NCI-H1048 (cell line): ENCODE data around the gene GPRIN1.
A peak's percentile ranks its signal among the peaks of the same experiment; 100 is the strongest.
"Not testable (repeated sequence)": the region's sequence is repeated elsewhere in the genome, so short reads cannot be mapped to it uniquely, and the experiment has no call there.

Source experiments
- DNase-seq: peaks from one replicate; lab custom pipeline; 2025; lab: John Stamatoyannopoulos, UW

Gene GPRIN1

DNA sequence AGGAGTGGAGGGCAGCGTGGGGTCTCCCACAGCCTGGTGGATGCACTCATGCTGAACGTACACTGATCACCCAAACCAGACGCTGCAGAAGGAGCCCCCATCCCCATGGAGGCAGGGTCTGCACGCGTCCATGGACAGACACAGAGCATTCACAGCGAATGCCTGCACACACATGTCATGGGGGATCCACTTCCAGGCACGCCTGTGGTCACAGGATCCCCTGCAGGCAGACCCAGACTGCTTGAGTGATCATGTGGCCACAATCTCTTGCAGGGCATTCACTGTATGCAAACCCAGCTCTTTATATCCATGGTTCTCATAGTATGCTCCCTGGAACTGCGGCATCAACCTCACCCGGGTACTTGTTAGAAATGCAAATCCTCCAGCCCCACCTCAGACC lies 15.0 kb upstream of the GPRIN1 start:
- DNase-seq = no peak

GRCh38 chr5:176624142-176624541 lies 14.2 kb upstream of the GPRIN1 start:
- DNase-seq = no peak

- DNase-seq = no peak
Observed at GRCh38 chr5:176621661-176622079, 11.7 kb upstream of the GPRIN1 start.

- DNase-seq = no peak
Observed at GRCh38 chr5:176620333-176620981, 10.5 kb upstream of the GPRIN1 start.

DNA sequence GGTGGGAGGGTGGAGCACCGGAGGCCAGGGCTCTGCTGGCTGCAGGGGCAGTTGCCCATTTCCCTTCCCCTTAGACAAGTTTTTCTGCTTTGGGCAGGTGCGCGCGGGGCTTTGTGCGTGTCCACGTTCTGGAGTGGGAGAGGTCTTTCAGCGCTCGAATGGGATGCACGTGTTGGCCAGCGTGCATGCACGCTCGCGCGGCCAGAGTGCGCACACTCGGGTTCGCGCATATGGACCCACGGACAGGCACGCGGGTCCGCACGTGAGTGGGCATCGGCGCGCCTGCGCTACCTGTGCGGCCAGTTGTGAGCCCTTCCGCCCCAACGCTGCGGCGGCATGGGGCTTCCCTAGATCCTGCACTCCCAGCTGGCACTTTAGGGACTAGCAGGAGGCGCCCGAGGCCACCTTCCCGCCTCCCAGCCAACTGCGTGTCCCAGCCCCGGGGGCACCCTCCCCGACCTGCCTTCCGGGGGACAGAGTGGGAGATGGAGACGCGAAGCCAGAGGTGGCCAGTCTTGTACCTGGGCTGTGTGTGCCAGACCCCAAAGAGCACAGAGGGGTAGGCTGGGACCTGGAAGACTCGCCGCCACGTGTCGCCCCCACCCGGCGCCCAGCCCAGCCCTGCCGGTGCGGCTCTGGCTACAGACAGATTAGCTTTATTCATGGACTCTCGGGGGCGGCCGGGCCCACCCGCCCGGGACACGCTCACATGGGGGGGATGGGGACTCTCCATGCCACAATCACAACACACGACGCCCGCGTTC lies 9.8 kb upstream of the GPRIN1 start:
- no peak for DNase-seq

DNA sequence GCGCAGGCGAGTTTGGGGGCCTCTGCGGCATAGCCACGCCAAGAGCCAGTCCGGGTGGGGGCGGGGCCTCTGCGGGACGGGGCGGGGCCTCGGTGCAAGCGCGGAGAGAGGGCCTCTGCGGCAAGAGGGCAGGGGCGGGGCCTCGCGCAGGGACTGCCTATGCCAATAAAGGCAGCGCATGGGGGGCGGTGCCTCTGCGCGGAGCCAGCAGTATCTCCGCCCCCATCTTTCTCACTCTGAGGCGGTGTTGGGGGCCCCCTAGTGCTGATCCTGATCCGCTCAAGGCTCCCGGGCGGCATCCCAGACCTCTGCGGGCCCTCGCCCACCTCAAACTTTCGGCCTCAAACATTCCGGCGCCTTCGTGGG lies 9.2 kb upstream of the GPRIN1 start:
- DNase-seq = peak; percentile 91

GRCh38 chr5:176618783-176619182 lies 8.8 kb upstream of the GPRIN1 start:
- no peak for DNase-seq

DNA sequence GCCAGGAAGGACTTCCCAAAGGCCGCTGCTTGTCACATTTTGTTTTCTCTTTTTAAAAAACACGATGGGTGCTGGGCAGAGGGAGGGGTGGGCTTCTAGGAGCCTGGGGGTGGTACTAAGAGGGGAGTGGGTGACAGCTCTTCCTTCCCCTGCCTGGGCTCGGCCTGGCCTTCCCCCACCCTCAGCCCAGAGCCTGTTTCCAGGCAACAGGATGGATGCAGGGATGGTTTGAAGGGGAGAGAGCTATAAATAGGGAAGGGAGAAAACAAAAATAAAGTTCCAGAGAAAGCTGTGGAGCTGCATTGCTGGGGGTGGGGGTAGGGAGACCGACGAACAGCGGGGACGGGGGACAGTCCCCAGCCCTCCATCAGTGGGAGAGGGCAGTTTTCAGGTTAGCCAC lies 6.6 kb upstream of the GPRIN1 start:
- DNase-seq = no peak

DNA sequence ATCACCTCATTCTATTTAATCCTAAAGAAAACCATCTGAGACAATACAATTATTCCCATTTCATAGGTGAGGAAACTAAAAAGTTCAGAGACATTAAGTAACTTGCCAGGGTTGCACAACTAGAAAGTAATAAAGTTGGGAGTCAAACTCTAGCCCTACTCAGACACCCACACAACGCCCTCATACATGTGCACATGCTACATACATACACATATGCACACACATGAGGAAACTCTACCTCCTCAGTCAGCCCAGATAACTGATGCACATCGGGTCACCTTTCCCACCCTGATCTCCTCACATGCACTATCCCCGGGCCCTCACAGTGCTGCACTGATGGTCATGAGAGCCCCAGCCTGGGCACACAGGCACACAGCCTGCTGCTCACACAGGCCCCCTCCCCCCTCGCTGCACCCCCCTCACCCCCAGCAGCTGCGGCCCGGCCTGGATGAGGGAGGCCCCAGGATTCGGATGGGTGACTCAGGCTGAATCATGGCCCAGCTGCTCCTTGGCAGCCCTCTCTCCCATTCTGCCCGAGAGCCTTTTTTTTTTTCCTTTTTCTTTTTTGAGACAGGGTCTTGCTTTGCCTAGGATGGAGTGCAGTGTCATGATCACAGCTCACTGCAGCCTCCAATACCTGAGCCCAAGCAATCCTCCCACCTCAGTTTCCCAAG lies 5.0 kb upstream of the GPRIN1 start:
- no peak for DNase-seq

GRCh38 chr5:176612855-176613254 lies 2.9 kb upstream of the GPRIN1 start:
- no peak for DNase-seq

DNA sequence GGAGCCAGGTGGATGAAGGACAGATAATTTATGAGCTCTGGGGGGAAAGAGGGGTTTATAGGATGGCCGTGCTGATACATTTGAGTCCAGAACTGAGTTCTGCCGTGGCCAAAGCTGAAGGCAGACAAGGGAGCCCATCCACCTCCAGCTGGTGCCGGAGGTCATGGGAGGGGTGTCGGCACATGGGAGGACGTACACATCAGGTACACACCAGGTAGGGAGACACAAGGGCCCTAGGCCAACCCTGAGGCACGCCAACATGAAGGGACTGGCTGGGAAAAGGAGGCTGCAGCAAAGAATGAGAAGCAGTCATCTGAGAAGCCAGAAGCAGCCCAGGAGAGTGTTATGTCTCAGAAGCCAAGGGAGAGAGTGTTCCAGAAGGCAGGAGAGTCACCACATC lies 2.1 kb upstream of the GPRIN1 start:
- DNase-seq = no peak

DNA sequence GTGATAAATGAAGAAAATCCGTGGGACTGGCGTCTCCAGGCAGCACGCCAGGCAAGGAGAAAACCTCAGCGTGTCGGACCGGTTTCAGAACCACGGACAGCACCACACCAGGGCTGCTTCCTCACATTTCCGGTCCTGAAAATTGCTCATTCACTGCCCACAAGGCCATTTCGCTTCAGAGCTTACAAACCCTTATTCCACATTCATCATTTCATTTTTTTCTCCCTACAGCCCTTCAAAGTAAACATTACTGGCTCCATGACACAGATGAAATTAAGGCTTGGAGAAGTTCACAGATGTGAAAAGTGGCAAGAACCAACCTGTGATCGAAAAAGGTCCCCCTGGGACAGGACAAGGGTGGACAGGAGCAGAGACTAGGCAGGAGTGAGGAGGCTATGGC lies 1.5 kb upstream of the GPRIN1 start:
- DNase-seq = peak; percentile 28

GRCh38 chr5:176610435-176610773 lies 448 bp upstream of the GPRIN1 start:
- no peak for DNase-seq

DNA sequence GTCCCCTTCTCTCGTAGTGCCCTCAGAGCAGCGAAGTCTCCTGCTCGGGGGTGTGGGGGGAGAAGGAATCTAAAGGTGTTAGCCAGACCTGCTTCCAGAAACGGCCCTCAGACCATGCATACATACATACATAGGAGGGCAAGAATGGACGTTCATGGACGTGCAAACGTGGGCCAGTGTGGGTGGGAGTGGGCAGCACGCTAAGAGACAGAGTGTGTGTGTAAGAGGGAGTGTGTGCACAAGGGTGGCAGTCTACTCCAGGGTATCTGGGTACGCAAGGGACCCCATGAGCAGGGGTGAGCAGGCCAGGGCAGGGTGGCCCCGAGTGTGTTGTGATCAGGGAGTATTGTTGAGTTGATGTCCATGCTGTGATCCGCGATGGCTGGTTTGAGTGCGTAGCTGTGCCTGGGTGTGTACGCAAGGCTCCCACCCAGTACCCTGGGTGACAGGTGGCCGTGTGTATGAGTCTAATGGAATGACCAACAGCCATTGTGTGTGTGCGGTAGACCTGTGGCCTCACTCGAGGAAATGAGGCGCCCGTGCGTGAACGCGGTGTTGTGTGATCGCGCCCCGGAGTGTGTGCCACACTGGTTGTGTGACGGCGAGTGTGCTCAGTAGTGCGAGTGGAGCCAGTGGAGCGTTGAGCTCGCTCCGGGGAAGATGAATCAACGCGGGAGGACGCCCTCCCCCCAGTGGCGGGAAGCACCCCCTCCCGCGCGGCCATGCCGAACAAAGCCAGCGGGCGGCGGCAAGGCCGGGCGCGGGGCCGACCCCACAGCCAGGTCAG lies 826 bp downstream of the GPRIN1 start:
- DNase-seq = no peak

GRCh38 chr5:176608142-176608705 lies 1.7 kb downstream of the GPRIN1 start:
- DNase-seq = no peak

DNA sequence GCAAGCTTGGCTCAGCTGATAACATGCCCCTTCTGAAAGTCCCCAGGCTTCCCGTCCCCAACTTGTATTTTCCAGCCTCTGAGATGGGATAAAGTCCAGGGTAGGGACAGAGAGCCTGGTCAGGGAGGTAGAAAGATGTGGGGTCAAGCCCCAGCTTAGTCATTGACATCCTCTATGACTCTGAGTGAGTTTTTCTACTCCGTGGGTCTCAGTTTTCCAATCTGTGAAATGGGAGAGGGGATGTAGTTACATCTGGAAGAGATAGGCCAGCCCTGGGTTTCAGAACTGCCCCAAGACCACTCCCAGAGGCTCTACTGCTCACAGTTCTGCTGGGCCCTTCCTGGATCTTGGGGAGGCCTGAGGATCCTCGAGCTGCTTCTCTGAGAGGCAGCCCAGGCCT lies 3.1 kb downstream of the GPRIN1 start:
- DNase-seq = no peak

GRCh38 chr5:176606032-176606431 lies 3.9 kb downstream of the GPRIN1 start:
- DNase-seq = no peak

DNA sequence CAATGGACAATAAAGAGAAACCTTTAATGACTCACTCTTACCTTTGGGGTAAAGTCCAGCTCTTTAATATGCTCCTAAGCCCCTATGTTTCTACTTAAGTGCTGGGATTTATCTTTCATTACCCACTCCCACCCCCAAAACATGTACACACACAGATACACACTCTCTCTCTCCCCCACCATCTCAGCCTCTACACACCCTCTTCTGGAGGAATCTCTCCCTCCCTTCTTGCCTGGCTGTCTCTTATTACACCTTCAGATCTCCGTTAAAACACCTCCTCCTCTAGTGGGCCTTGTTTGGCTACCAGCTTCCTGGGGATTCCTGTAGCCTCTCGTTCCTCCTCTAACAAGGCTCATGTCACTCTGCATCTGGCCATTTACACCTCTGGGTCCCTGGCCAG lies 6.9 kb downstream of the GPRIN1 start:
- no peak for DNase-seq

GRCh38 chr5:176601901-176602482 lies 8.0 kb downstream of the GPRIN1 start:
- no peak for DNase-seq

DNA sequence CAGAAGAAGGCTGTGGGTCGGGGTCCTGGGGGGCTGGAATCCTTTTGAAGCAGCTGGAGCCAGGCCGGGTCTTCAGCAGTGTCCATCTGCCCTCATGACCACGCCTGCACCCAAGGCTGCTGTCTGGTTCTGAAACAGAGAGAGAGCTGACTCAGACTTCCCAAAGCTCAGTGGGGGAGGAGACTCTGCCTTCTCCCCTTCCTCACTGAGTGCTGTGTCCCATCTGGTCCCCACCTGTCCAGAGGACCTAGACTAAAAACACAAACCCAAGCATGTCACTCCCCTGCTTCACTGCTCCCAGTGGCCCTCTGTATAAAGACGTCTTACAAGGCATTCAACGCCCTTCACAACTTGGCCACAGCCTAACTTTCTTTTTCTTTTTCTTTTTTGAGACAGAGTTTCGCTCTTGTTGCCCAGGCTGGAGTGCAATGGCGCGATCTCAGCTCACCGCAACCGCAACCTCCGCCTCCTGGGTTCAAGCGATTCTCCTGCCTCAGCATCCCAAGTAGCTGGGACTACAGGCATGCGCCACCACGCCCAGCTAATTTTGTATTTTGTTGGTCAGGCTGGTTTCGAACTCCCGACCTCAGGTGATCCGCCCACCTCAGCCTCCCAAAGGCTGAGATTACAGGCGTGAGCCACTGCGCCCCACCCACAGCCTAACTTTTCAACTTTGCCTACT lies 10.1 kb downstream of the GPRIN1 start:
- DNase-seq = not testable (repeated sequence)
